Activated CD8-positive, alpha-beta memory T cell treated with anti-CD3 and anti-CD28 coated beads, Interleukin-2, amount 50 U/mL, for 24 hours (primary cell): ENCODE data around the gene ARHGAP22.

Source experiments
- DNase-seq: peaks from one replicate; pipeline ENCODE4 v3.0.0-alpha.2; 2020; ENCODE audit errors: extremely low read depth

ARHGAP22 gene

GRCh38 chr10:48511875-48512231 lies 93.0 kb downstream of the ARHGAP22 start:
- DNase-seq, result no peak

GRCh38 chr10:48511066-48511874 lies 93.6 kb downstream of the ARHGAP22 start:
- no peak for DNase-seq

- no peak for DNase-seq
Measured at GRCh38 chr10:48509974-48510692, 94.7 kb downstream of the ARHGAP22 start.

GRCh38 chr10:48508791-48509772 lies 95.8 kb downstream of the ARHGAP22 start:
- no peak for DNase-seq

- no peak for DNase-seq
Measured at GRCh38 chr10:48507933-48508790, 96.7 kb downstream of the ARHGAP22 start.

GRCh38 chr10:48507494-48507893 lies 97.4 kb downstream of the ARHGAP22 start:
- DNase-seq, result no peak

- DNase-seq, result no peak
Measured at GRCh38 chr10:48506147-48506917, 98.5 kb downstream of the ARHGAP22 start.

- no peak for DNase-seq
Measured at GRCh38 chr10:48505394-48506112, 99.3 kb downstream of the ARHGAP22 start.

GRCh38 chr10:48504141-48504885 lies 100.6 kb downstream of the ARHGAP22 start:
- DNase-seq, result no peak

GRCh38 chr10:48503293-48503911 lies 101.5 kb downstream of the ARHGAP22 start:
- DNase-seq, result no peak

- no peak for DNase-seq
Measured at GRCh38 chr10:48502791-48503190, 102.1 kb downstream of the ARHGAP22 start.

- no peak for DNase-seq
Measured at GRCh38 chr10:48501787-48502771, 102.8 kb downstream of the ARHGAP22 start.

- DNase-seq, result no peak
Measured at GRCh38 chr10:48501226-48501625, 103.6 kb downstream of the ARHGAP22 start.

GRCh38 chr10:48500771-48501170 lies 104.1 kb downstream of the ARHGAP22 start:
- no peak for DNase-seq

GRCh38 chr10:48498940-48499510 lies 105.8 kb downstream of the ARHGAP22 start:
- DNase-seq, result no peak

- no peak for DNase-seq
Measured at GRCh38 chr10:48497780-48498770, 106.8 kb downstream of the ARHGAP22 start.
